ENCODE measurements around the gene HSPE1. TPM values are rescaled to one million over a fixed set of nuclear protein-coding genes. Genes with fewer than 3 reads are reported as not detected.

Gene HSPE1
- total RNA-seq, 2 experiments from 2014 or later = 189 to 259 TPM

Small RNA genes lying within 50 kb of the gene (small RNA-seq; reads per million reads assigned to genes)
- not detected for gene AC020550.1

Other genes with a start within 250 kb of the HSPE1 start
- gene ANKRD44, start 189.6 kb upstream of the HSPE1 start, total RNA-seq (2014; rRNA removed; shearing (Covaris generic)) = 70.3 and 73.7 TPM in 2 replicates
- 69.4 and 86.6 TPM in 2 replicates for gene ANKRD44, start 189.6 kb upstream of the HSPE1 start, total RNA-seq (2022)
- 162 and 198 TPM in 2 replicates for gene SF3B1, start 65.4 kb upstream of the HSPE1 start, total RNA-seq (2014; rRNA removed; shearing (Covaris generic))
- 268 and 298 TPM in 2 replicates for gene SF3B1, start 65.4 kb upstream of the HSPE1 start, total RNA-seq (2022)
- 4.5 and 5.0 TPM in 2 replicates for gene COQ10B, start 46.8 kb upstream of the HSPE1 start, total RNA-seq (2014; rRNA removed; shearing (Covaris generic))
- gene COQ10B, start 46.8 kb upstream of the HSPE1 start, total RNA-seq (2022) = 12.2 and 13.5 TPM in 2 replicates
- 370 and 405 TPM in 2 replicates for gene HSPD1, start 539 bp upstream of the HSPE1 start, total RNA-seq (2014; rRNA removed; shearing (Covaris generic))
- gene HSPD1, start 539 bp upstream of the HSPE1 start, total RNA-seq (2022) = 599 and 702 TPM in 2 replicates
- gene MOB4, start 15.7 kb downstream of the HSPE1 start, total RNA-seq (2014; rRNA removed; shearing (Covaris generic)) = 23.0 and 27.6 TPM in 2 replicates
- 34.6 and 36.6 TPM in 2 replicates for gene MOB4, start 15.7 kb downstream of the HSPE1 start, total RNA-seq (2022)
- not detected in 2 replicates for gene RFTN2, start 175.2 kb downstream of the HSPE1 start, total RNA-seq (2014; rRNA removed; shearing (Covaris generic))
- not detected in 2 replicates for gene RFTN2, start 175.2 kb downstream of the HSPE1 start, total RNA-seq (2022)
- gene MARS2, start 205.0 kb downstream of the HSPE1 start, total RNA-seq (2014; rRNA removed; shearing (Covaris generic)) = 23.2 and 32.7 TPM in 2 replicates
- 21.3 and 21.8 TPM in 2 replicates for gene MARS2, start 205.0 kb downstream of the HSPE1 start, total RNA-seq (2022)